Stimulated activated CD4-positive, alpha-beta T cell treated with anti-CD3 and anti-CD28 coated beads, Interleukin-4, amount 100 ng/mL, for 4 hours (primary cell): ENCODE measurements around the gene LATS2.

ENCODE experiments used
- DNase-seq, 2 experiments: peaks; one replicate each; pipeline ENCODE4 v3.0.0-alpha.2; 2020

LATS2 gene

DNA sequence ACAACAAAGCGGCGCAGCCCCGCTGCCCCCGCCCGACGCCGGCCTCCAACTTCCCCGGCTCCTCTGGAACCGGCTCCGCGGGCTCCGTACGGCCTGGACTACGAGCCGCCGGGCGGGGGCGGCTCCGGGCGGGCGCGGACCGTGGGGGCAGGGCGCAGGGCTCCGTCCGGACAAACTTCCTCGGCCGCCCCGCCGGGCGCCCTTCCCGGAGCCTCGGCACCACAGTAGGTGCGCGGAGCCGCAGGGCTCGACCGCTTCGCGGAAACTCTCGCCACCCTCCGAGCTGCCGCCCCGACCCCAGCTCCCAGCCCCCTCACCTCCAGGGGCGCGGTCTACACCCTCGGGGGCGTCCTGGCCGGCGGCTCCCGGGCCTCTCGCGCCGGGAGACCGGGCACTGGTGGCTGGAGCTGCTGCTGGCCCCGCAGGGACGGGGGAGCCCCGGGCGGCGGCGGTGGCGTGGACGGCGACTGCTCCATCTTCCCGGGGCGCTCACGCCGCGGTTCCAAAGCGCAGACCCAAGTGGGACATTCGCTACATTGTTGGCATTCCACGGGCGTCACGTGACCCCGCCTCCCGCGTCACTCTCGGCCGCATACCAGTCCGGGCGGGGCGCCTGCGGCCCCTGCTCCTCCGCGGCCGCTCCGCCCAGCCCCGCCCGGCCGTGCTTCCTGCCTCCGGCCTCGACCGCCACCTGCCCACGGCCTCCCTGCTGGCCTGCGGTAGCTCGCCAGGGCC, at the start of gene LATS2:
Gene LATS2, minus strand, starts transcription at position 558 of the 735 bp plus-strand sequence. CDS start 15,560 bp downstream, outside the sequence.
- DNase-seq: peak; percentile 36 to 54

DNA sequence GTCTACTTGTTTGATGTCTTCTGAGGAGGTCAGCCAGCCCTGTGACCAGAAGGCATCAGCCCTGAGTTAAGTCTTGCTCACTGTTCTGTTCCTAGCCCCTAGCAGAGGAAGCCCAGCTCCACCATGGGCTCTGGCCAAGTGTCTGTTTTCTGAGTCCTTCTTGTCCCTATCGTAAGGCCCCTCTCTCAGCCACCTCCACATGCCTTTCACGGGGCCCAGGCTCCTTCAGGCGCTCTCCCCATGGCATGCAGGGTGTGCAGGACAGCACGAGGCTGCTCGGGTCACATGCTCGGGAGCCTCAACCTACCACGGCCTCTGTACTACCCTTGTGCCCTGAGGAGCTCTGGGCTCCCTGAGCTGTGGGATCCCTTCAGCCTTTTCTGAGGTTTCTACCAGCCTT, 47.8 kb upstream of the LATS2 start:
- no peak for DNase-seq

DNA sequence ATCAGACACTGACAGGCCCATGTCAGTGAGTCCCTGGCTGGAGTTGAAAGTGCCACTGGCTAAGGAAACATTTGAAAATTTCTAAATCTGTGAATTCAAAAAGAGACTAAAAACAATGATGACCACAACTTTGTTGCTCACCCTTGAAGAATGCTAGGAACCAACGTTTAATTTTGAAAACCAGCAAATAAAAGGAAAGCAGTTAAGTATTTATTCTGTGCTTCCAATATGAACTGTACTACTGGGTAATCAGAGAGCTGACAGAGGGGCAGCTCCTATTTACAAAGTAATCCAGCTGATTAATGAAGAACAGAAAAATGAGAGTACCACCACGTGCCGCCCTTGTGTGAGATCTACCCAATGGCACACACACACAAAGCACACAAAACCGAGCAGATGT, 44.7 kb upstream of the LATS2 start:
- no peak for DNase-seq

DNA sequence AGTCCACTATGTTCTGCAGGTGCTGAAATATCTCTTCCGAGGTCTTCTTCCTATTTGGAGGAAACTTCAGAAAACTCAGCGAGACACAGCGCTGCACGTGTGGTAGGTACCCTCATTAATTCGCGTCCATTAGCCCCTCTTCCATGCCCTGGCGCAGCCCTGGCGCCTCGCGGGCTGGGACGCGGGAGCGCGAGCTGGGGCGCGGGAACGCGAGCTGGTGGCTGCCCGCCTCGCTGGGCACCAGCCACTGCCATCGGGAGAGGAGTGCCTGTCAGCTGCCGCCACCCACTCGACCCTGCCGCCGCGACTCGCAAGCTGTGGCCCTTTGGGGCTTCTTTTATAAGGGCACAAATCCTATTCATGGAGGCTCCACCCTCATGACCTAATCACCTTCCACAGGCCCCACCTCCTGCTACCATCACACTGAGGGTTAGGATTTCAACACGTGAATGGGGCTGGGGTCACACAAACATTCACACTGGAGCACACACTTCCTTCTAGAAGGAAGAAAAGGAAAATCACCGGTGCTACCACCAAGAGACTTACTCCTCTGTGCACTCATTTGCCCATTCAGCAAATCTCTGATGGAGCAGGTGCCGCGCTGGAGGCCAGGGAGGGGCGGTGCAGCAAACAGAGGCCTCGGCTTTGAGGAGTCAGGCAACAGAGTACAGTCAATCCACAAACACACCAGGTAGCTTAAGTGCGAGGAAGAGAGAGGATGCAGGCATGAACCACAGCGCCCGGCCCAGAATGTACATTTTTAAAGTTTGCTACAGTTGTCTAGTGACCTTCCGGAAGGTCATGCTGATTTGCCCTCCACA, 43.0 kb upstream of the LATS2 start:
- DNase-seq: no peak

DNA sequence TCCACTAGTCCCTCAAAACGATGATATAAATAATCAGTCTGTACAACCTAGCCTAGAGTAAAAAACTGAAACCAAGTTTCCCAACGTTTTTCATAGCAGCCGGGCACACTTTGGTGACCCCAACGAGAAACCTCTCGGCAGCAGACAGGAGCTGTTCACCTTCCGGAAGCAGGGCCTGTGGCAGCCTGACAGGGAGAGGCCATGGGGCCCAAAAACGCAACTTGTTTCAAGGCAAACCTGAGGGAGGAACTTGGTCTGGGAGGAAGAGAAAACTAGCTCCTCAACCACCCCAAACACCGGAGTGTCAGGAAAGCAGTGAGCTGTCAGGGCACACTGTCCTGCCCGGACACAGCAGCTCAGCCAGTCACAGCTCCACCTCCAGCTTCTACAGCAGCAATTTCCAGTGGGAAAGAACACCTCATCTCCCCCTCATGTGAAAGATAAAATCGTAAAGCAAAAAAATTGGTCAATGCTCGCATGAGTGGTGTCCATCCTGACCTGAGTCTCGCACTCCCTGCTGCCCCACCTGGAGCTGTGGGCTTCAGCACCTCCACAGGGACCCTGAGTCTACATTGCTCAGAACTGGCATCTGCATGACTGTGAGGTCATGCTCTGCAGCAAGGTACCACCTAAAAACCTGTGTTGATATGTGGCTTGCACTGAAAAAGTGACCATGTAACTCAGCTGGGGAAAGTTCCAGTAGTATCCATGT, 40.6 kb upstream of the LATS2 start:
- no peak for DNase-seq

DNA sequence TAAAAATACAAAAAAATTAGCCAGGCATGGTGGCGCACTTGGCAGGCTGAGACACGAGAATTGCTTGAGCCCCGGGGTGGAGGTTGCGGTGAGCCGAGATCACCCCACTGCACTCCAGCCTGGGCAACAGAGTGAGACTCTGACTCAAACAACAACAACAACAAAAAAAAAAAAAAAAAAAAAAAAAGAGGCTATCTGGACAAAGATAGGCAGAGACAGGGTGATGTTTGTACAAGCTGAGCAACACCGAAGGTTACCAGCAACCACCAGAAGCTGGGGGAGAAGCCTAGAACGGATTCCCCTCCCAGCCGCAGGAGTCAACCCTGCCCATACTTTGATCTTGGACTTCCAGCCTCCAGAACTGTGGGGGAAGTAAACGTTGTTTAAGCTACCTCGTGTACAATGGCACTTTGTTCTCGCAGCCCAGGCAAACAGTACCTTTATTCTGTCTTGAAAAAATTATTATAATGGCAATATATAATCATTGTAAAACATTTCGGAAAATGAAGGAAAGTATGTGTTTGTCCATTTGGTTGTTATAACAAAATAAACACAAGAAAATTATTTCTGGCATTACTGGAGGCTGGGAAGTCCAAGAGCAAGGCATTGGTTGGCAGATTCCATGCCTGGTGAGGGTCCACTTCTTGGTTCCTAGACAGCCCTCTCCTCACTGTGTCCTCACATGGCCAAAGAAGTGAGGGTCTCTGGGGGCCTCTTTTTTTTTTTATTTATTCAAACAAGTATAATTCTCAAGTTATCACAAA, 39.8 kb upstream of the LATS2 start:
- DNase-seq: no peak

DNA sequence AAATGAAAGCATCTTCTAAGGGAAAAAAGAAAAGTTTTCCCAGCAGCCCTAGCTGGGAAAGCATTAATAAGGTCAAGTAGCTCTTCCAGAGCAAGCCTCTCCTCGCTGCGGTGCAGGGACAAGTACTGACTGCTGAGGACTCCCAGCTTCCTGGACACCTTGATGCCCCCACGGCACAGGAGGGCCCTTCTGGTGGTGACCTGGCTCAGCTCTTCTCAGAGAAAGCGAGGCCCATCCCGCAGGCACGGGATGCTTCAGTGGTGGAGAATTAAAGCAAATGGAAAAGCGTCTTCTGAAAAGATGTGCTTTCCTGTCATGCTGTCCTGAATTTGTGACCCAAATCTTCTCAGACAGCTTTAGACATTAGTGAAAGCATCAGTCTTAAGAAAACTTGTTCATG, 38.8 kb upstream of the LATS2 start:
- DNase-seq: no peak

DNA sequence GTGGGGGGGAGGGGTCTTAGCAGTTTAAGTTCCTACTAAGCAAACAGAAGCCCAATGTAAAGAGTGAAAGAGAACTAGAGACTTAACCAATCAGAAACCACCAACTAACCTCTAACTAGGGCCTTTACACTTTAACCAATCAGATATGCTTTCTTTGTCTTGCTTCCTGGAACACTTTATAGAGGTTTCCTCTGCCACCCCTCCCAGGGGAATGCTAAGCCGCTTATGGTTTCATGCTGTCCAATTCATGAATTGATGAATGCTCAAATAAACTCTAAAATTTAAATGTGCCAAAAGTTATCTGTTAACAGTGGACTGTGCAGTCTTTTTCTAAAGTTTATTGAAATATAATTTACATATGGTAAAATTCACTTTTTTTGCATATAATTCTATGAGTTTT, 33.9 kb upstream of the LATS2 start:
- DNase-seq: no peak

DNA sequence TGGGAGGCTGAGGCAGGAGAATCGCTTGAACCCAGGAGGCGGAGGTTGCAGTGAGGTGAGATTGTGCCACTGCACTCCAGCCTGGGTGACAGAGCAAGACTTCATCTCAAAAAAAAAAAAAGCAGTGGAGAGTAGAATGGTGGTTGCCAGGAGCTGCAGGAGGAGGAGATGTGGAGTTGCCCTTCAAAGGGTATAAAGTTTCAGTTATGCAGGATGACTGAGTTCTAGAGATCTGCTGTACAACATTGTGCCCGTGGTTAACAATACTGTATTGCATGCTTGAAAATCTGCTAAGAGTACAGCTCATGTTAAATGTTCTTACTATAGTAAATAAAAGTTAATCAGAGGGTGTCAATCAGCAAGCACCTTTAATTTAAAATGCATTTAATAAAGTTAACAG, 28.4 kb upstream of the LATS2 start:
- DNase-seq: no peak

DNA sequence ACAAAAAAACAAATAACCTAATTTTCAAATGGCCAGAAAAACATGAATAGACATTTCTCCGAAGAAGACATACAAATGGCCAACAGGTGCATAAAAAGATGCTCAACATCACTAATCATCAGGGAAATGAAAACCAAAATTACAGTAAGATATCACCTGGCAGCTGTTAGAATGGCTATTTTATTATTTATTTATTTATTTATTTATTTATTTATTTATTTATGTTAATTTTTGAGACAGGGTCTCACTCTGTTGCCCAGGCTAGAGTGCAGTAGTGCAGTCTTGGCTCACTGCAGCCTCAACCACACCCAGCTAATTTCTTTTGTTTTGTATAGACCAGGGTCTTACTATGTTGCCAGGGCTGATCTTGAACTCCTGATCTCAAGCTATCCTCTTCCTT, 27.1 kb upstream of the LATS2 start:
- DNase-seq: no peak

DNA sequence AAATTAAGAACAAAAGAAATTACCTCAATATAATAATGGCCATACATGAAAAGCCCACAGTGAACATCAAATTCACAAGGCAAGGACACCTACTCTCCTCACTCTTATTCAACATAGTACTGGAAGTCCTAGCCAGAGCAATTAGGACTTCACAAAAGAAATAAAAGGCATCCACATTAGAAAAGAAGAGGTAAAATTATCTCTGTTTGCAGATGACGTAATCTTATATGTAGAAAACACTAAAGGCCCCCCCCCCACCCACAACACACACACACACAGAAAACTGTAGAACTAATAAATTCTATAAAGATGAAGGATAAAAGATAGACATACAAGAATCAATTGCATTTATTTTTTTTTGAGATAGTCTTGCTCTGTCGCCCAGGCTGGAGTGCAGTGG, 25.5 kb upstream of the LATS2 start:
- DNase-seq: no peak

DNA sequence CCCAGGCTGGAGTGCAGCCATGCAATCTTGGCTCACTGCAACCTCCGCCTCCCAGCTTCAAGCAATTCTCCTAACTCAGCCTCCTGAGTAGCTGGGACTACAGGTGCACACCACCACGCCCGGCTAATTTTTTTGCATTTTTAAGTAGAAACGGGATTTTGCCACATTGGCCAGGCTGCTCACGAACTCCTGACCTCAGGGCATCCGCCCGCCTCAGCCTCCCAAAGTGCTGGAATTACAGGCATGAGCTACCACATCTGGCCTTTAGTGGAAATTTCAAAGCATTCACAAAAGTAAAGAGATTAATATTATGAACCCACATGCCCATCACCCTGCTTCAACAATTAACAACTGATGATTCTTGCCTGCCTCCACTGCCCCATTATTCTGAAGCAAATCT, 20.5 kb upstream of the LATS2 start:
- no peak for DNase-seq

DNA sequence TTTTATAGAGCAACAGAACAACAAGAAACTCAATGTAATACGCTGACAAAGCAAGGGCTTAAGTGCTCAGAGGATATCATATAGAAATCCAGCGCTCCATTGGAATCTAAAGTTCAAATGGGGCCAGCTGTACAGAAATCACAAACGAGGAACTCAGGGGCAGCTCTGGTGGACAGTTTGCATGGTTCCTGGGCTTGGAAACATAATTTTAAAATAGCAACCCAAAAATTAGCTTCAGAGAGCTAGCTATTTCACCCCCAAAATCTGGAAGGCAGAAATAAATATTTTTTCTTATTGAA, 19.2 kb upstream of the LATS2 start:
- no peak for DNase-seq

DNA sequence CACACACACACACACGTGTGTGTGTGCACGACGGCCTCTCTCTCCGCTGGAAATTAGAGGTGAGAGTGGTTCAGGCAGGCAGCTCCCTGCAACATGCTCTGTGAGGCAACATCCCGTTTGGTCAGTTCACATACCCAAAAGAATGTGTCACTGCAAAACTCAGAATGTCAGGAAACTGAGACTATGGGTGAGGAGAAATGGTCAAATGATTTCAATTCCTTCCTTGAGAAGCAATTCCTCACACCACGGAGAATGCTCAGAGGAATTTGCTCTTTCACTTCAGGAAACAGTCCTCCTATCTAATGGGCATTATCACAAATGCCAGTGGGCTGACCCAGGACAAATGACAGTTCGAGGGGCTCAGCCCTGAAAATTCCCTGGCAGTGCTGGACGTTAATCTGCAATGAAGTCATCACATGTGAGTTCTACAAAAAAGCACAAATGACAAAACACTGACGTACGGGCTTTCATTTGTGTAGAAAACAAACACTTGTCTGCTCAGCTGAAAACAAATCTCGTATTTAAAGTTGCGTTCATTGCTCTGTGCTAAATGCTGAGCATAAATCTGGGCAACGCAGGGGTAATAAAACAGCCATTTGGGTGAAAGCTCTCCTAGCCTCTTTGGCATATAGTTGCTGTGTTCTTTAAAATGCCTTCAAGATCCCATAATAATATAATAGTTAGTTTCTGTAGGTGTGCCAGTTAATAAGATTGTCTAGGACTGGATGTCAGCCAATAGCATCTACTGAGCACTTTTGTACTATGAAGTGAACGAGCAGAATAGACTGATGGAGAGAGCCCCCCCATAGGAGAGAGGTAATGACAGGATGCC, 18.6 kb upstream of the LATS2 start:
- DNase-seq: no peak

DNA sequence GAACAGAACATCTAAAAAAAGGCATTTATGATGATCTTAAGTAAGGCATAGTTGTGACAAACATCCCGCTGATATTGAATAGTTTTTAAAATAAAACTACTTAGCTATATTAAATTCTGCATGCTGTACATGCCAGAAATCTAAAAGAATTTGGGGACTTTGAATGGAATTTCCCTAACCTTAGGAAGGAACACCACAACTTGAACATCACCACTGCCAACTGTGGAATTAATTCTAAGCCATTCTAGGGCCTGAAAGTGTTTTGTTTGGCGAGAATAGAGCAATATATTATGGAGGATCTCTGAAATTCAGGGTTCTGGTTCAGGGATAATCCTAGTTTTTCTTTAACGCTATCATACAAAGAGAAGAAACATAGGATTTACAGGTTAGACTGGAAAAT, 17.8 kb upstream of the LATS2 start:
- DNase-seq: no peak

DNA sequence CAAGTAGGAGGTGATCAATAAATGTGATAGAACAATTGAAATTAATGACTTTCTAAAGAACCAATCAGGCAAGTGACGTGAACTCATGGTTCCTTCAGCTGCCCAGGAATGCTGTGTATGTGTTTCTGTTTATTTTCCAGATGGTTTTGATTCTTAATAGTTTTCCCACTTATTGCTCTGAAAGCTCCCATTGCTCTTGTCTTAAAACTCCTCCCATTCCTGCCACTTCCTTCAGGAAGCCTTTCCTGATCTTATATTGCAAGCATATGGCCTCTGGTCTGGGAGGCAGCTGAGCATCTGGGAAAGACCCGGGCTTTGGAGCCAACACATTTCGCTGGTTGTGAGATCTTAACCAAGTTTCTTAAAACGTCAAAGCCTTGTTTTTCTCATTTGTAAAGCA, 17.1 kb upstream of the LATS2 start:
- no peak for DNase-seq

DNA sequence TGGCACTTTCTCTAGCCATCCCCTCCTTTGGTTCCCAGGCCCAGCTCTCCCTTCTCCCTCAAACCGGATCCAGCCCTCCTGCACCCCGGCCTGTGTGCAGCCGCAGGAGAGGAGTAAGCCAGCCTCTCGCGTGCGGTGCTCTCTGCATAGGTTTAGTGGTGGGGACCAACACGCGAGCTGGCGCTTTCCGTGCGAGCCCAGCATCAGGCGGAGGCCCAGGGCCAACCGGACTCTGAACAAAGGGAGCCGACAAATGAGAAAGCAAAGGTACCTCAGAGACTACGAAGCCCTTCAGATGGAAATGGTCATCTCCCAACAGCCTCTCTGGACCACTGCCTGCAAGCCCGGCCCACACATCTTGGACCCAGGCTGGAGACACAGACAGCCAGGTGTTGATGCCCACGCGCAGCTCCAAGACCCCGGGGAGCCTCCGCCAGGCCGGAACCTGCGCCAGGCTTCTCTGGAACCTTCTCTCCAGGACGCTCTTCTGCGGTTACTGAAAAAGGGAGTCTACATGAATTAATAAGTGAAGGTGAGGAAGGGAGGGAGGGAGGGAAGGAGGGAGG, 16.5 kb upstream of the LATS2 start:
- no peak for DNase-seq

DNA sequence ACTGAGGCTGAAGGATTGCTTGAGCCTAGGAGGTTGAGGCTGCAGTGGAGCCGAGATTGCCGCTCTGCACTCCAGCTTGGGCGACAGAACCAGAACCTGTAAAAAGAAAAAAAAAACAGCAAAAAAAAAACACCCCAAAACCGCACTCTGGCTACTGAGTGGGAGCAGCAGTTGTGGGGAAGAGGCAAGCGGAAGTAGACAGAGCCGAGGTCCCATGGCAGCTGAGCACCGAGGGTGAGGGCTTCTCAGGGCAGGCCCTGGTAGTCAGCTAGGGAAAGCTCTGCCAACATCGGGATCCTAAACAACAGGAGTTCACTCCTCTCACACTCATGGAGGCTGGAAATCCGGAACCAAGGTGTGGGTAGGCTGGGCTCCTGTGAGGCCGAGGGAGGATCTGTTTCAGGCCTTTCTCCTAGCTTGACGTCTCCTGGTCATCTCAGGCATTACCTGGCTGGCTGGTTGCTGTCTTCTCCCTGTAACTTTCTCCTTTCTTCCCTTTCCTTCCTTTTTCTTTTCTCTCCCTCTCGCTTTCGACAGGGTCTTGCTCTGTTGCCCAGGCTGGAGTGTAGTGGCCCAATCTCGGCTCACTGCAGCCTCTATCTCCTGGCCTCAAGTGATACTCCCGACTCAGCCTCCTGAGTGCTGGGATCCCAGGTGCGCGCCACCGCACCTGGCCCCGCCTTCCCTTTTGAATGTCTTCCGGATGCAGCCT, 15.8 kb upstream of the LATS2 start:
- no peak for DNase-seq

DNA sequence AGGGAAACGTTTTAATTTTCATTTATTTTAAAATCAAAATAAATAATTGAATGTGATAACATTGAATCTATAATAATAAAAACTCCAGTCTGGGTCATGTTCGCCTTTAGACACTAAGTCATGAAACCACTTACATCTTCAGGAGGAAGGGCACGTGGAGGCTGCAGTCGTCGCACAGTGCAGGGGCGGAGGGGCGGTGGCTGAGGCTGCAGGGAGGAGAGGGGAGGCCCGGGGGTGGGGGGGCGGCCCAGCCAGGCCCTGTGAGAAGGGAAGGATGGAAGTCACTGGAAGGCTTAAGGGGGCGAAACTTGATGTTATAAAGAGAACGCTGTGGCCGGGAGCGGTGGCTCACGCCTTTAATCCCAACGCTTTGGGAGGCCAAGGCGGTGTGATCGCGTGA, 14.9 kb upstream of the LATS2 start:
- peak in 1 of 2 experiments; percentile 7 for DNase-seq

DNA sequence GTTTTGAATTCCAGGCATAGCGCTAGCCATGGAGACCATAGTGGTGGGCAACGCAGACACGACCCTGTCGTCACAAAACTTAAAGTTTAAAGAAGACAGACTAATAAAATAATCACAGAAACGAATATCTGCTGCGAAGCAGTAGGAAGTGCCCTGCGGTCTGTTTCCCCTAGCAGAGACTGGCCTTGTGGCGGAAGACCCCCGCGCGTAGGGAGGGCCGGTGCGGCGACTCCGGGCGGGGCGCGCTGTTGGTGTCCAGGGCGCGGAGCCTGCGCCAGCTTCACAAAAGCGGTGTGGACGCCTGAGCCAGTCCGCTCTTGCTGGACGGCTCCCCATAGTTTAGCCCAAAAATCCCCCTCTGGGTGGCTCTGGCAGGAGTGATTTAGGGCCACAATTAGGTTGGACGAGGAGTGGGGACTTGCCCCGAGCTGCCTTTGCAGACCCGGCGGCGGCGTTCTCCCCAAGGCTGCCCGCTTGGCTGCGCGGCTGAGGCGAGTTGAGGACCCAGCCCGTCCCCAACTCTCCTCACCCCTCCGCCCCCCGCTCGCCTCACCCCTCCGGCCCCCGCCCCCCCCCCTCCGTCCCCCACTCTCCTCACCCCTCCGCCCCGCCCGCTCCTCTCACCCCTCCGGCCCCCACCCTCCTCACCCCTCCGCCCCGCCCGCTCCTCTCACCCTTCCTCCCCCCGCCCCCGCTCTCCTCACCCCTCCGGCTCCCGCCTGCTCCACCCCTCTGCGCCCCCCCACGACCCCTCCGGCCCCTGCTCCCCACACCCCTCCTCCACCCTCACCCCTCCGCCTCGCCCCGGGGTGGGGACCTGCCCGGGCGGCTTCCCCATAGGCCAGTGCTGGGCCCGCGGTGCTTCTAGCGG, 14.2 kb upstream of the LATS2 start:
- DNase-seq: peak in 1 of 2 experiments; percentile 14
